GM19351 (cell line): ENCODE results near the gene ARL14.
A peak's percentile ranks its signal among the peaks of the same experiment; 100 is the strongest.

Source experiments
- ATAC-seq: cut with Tn5 transposase; IDR thresholded peaks from one replicate; pipeline ENCODE4 v1.9.1; 2021; ENCODE audit warnings: mild to moderate bottlenecking, moderate library complexity; ENCODE audit not compliant: unreplicated experiment

The ARL14 gene

DNA sequence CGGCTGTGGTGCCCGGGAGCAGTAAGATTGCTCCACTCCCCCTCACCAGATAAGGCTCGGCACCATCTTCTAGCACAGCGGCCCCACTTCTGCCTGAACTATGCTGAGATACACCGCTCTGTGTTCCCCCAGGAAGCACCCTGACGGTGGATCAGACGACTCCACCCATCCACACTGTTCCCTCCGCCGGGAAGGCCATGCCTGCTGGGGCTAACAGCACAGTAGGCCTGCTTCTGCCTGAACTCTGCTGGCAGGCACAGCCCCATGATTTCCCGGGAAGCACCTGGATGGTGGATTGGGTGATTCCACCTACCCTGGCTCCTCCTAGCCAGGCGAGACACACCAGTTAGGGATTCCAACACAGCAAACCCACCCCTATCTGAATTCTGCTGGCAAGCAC, 42.8 kb downstream of the ARL14 start:
- no peak for ATAC-seq

- peak; percentile 94 for ATAC-seq
Measured at GRCh38 chr3:160720123-160720746, 43.3 kb downstream of the ARL14 start.

DNA sequence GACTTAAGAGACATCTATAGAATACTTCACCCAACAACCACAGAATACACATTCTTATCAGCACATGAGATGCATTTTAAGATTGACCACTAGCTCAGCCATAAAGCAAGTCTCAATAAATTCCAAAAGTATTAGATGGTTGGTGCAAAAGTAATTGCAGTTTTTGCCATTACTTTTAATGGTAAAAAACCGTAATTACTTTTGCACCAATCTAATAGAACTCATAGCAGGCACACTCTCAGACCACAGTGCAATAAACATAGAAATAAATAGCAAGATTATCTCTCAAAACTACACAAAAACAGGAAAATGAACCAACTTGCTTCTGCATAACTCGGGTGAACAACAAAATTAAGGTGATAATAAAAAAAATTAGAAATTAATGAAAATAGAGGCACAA, 45.4 kb downstream of the ARL14 start:
- no peak for ATAC-seq

GRCh38 chr3:160725338-160725737, 48.4 kb downstream of the ARL14 start:
- ATAC-seq: no peak
